OCI-LY7 (cell line): Measurements from ENCODE around the gene SMAD5. TPM values are rescaled to one million over a fixed set of nuclear protein-coding genes. Genes with fewer than 3 reads are reported as not detected.

Experiments used
- BruUV-seq: library from RNA; stranded (reverse); fragments of 400-500 nt; replicated peaks from 2 replicates; lab custom pipeline; 2021; lab: Mats Ljungman, UMichigan
- CTCF ChIA-PET: fragments of 300-600 bp; sonication (Branson Sonifier 250); formaldehyde crosslinking; loops from one replicate; lab custom pipeline; 2022; ENCODE audit warnings: antibody characterized with exemption; ENCODE audit not compliant: unreplicated experiment; lab: Charles Lee
- POLR2A ChIA-PET: fragments of 300-600 bp; sonication (Branson Sonifier 250); formaldehyde crosslinking; loops from one replicate; lab custom pipeline; 2022; ENCODE audit warnings: antibody characterized with exemption; lab: Charles Lee
- DNase-seq: peaks from one replicate; pipeline ENCODE4 v3.0.0-alpha.2; 2015; ENCODE audit warnings: low spot score
- H2AFZ ChIP-seq: fragments of 200-600 bp; sonication (generic), shearing (Covaris generic); 2 replicates; pipeline ENCODE4 v1.6.1; 2014; ENCODE audit warnings: mild to moderate bottlenecking, antibody characterized with exemption, low read length, moderate library complexity
- H3K27ac ChIP-seq: fragments of 200-600 bp; sonication (generic); 2 replicates; pipeline ENCODE4 v1.5.1; 2014; ENCODE audit warnings: mixed run types, low read depth, mild to moderate bottlenecking, moderate library complexity, low read length, inconsistent platforms; ENCODE audit not compliant: poor library complexity, severe bottlenecking
- H3K36me3 ChIP-seq: fragments of 200-600 bp; sonication (generic); 2 replicates; pipeline ENCODE4 v1.6.1; 2014; ENCODE audit warnings: mild to moderate bottlenecking, antibody characterized with exemption, low read length, moderate library complexity, mixed read lengths; ENCODE audit not compliant: insufficient read depth
- H3K4me1 ChIP-seq: fragments of 200-600 bp; sonication (generic); 2 replicates; pipeline ENCODE4 v1.5.1; 2014; ENCODE audit warnings: mild to moderate bottlenecking, low read length; ENCODE audit not compliant: insufficient read depth, poor library complexity, severe bottlenecking
- H3K4me2 ChIP-seq: fragments of 200-600 bp; sonication (generic); 2 replicates; pipeline ENCODE4 v1.6.1; 2014; ENCODE audit warnings: mild to moderate bottlenecking, low read length
- H3K4me3 ChIP-seq: fragments of 200-600 bp; sonication (generic); 2 replicates; pipeline ENCODE4 v1.5.1; 2014; ENCODE audit warnings: mild to moderate bottlenecking, low read depth, low read length; ENCODE audit not compliant: poor library complexity, severe bottlenecking
- H3K79me2 ChIP-seq: fragments of 200-600 bp; sonication (generic); 2 replicates; pipeline ENCODE4 v1.6.1; 2016; ENCODE audit warnings: low read depth, mild to moderate bottlenecking, low read length, moderate library complexity, mixed read lengths; ENCODE audit not compliant: insufficient read depth
- H3K9me2 ChIP-seq: fragments of 200-600 bp; sonication (generic); 2 replicates; pipeline ENCODE4 v1.6.1; 2016; ENCODE audit warnings: mild to moderate bottlenecking, low read length, mixed read lengths; ENCODE audit not compliant: insufficient read depth
- H3K9me3 ChIP-seq: fragments of 200-600 bp; sonication (generic); 2 replicates; pipeline ENCODE4 v1.6.1; 2014; ENCODE audit warnings: mild to moderate bottlenecking, mixed run types, low read length, mixed read lengths
- H4K20me1 ChIP-seq: fragments of 200-600 bp; sonication (generic); 2 replicates; pipeline ENCODE4 v1.6.1; 2014; ENCODE audit warnings: mild to moderate bottlenecking, antibody characterized with exemption, low read length, moderate library complexity, mixed read lengths; ENCODE audit not compliant: insufficient read depth
- CTCF ChIP-seq: fragments of 200-600 bp; sonication (generic); conservative IDR thresholded peaks from 2 replicates; pipeline ENCODE4 v1.5.1; 2014; ENCODE audit warnings: mild to moderate bottlenecking, antibody characterized with exemption, low read length, moderate library complexity, mixed read lengths
- EZH2phosphoT487 ChIP-seq: fragments of 200-600 bp; sonication (generic); IDR thresholded peaks from 2 replicates; pipeline ENCODE4 v1.6.1; 2018; ENCODE audit warnings: low read depth, borderline replicate concordance, mild to moderate bottlenecking, mixed run types, antibody characterized with exemption, low read length, moderate library complexity, mixed read lengths
- intact Hi-C: fragments of 100-400 bp; cut with micrococcal nuclease; formaldehyde crosslinking; loops from one replicate; pipeline ENCODE4 v1.10.0; 2022; ENCODE audit not compliant: unreplicated experiment
- total RNA-seq, 2 experiments: library from RNA; depleted of rRNA in 1 of 2; stranded (reverse); fragments of >200 nt in 1 of 2; shearing (Covaris generic) in 1 of 2; gene quantifications; 2 replicates each; pipeline ENCODE4 v1.2.3, GENCODE V29; 2014 to 2022

The SMAD5 gene
- total RNA-seq, 2 experiments from 2014 or later, result 32.9 to 94.5 TPM

- Histone ChIP-seq H3K4me1 (peaks cover 45% of the 10 kb centered on the region), H3K9me3 (no peaks in the 10 kb centered on the region), H4K20me1 (peaks cover 47% of the 10 kb centered on the region), H3K9me2 (no peaks in the 10 kb centered on the region), H3K79me2 (peaks cover 100% of the 10 kb centered on the region), H3K4me3 (no peak overlapping the region), H2AFZ (no peak overlapping the region), H3K36me3 (peaks cover 60% of the 10 kb centered on the region), H3K4me2 (no peak overlapping the region), H3K27ac (no peak overlapping the region)
- TF ChIP-seq EZH2phosphoT487, result no peak
- no peak for TF ChIP-seq CTCF
- intact Hi-C loops, result no loop called here
- no peak for DNase-seq
- ChIA-PET POLR2A (interaction anchor here (1.2 to 4.0 kb wide), 4 partner anchors 9 to 84 kb away, joined by 3 to 46 read pairs (median 12); no protein-coding TSS in a partner anchor), CTCF (no interaction called here)
- no TSS peak for BruUV-seq
These were observed 15.0 kb downstream of the SMAD5 start for GRCh38 chr5:136147632-136148031.

GRCh38 chr5:136149891-136150290 lies 17.2 kb downstream of the SMAD5 start:
- CTCF ChIA-PET, result no interaction called here
- H4K20me1 ChIP-seq, result peaks cover 31% of the 10 kb centered on the region
- POLR2A ChIA-PET, result interaction anchor here (0.6 to 1.2 kb wide), 3 partner anchors 10 to 1556 kb away, joined by 3 to 6 read pairs (median 3); no protein-coding TSS in a partner anchor
- H3K4me2 ChIP-seq, result no peak overlapping the region
- no peak overlapping the region for H3K27ac ChIP-seq
- H3K9me3 ChIP-seq, result no peaks in the 10 kb centered on the region
- no peaks in the 10 kb centered on the region for H3K9me2 ChIP-seq
- BruUV-seq, result no TSS peak
- no peak overlapping the region for H3K4me3 ChIP-seq
- peaks cover 100% of the 10 kb centered on the region for H3K79me2 ChIP-seq
- DNase-seq, result no peak
- H2AFZ ChIP-seq, result no peak overlapping the region
- intact Hi-C loops, result no loop called here
- H3K36me3 ChIP-seq, result peaks cover 81% of the 10 kb centered on the region
- peaks cover 24% of the 10 kb centered on the region for H3K4me1 ChIP-seq
- TF ChIP-seq CTCF, result no peak
- TF ChIP-seq EZH2phosphoT487, result no peak

GRCh38 chr5:136153581-136154236 lies 21.1 kb downstream of the SMAD5 start:
- no peak overlapping the region for H3K27ac ChIP-seq
- H3K4me1 ChIP-seq, result peaks cover 8% of the 10 kb centered on the region
- H3K79me2 ChIP-seq, result peaks cover 100% of the 10 kb centered on the region
- 0 out of 2 replicates have a peak, but pooled peaks cover 3% of the 10 kb centered on the region for H3K9me3 ChIP-seq
- H2AFZ ChIP-seq, result no peak overlapping the region
- H3K4me2 ChIP-seq, result no peak overlapping the region
- H3K4me3 ChIP-seq, result no peak overlapping the region
- H3K9me2 ChIP-seq, result no peaks in the 10 kb centered on the region
- TF ChIP-seq EZH2phosphoT487, result no peak
- no peak for TF ChIP-seq CTCF
- TSS peak; percentile 13 for BruUV-seq
- DNase-seq, result no peak
- CTCF ChIA-PET, result no interaction called here
- intact Hi-C loops, result no loop called here
- peaks cover under 1% of the 10 kb centered on the region; the same call in 1 of the 2 replicates for H4K20me1 ChIP-seq
- POLR2A ChIA-PET, result interaction anchor here (0.9 to 2.0 kb wide), 5 partner anchors 9 to 21 kb away, joined by 3 to 7 read pairs (median 4); partner anchors contain the start of gene SMAD5
- H3K36me3 ChIP-seq, result peaks cover 90% of the 10 kb centered on the region
